Ramos (cell line): ENCODE results near the gene DACT2.
"Not testable (repeated sequence)": the region's sequence is repeated elsewhere in the genome, so short reads cannot be mapped to it uniquely, and the experiment has no call there.

ENCODE experiments used
- in situ Hi-C: fragments of 300-500 bp; cut with MboI; formaldehyde crosslinking; loops from one replicate; pipeline ENCODE4 v1.14.3; 2022; ENCODE audit warnings: low sequenced_read_pairs; ENCODE audit not compliant: unreplicated experiment

DACT2 gene, protein sequence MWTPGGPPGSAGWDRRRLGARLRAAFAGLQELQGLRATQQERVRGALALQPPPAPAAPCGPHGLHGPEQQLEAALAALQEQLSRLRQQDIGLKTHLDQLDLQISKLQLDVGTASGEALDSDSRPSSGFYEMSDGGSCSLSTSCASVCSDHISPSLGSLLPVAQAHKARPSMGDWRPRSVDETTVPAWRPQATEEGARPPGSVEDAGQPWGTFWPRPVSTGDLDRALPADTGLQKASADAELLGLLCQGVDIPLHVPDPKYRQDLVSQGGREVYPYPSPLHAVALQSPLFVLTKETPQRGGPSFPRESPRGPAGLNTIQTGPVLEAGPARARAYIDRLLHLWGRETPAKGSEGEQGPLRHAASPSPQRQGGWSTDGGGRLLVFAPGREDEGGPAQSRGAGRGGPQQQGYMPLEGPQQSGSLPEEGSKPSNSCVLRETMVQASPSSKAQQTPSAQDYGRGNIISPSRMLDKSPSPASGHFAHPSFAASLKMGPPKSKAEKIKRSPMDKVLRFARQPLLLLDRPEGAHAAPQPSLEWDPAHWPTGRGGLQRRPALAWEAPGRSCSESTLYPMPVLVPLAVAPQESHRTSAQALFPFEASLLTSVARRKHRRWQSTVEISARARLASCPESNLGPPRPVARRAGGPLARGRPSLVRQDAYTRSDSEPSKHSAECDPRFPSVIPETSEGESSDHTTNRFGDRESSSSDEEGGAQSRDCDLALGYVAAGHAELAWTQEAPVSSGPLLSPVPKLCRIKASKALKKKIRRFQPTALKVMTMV

DNA sequence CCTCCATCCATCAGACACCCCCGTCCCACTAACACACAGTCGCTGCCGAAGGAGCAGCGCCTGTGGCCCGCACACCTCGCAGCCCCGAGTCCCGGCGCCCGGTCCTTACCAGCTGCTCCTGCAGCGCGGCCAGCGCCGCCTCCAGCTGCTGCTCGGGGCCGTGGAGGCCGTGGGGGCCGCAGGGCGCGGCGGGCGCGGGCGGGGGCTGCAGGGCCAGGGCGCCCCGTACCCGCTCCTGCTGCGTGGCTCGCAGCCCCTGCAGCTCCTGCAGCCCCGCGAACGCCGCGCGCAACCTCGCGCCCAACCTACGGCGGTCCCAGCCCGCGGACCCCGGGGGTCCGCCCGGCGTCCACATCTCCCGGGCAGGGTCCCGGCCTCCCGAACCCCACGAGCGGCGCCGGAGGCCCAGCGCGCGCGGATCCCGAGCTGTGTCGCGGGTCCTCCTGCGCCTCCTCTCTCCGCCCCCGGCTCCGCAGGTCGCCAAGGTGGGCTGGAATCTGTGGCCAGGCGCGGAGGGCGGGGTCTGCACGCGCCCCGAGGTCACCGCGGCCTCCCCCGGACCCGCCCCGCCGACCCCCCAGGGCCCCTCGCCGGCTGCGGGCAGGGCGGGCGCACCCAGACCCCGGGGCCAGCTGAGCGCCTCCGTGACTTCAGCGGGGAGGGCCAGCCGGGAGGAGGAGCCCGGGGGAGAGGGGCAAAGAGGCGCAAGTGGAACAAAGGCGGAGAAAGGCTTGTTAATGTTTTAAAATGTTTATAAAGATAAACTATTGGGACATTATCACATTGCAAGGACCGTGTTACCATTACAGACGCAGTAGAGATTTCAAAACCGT, at the start of gene DACT2:
Gene DACT2 (minus strand): TSS at position 499 of the 833 bp plus-strand sequence. CDS start 144 bp downstream, at position 355.
- in situ Hi-C loops: no loop called here

DNA sequence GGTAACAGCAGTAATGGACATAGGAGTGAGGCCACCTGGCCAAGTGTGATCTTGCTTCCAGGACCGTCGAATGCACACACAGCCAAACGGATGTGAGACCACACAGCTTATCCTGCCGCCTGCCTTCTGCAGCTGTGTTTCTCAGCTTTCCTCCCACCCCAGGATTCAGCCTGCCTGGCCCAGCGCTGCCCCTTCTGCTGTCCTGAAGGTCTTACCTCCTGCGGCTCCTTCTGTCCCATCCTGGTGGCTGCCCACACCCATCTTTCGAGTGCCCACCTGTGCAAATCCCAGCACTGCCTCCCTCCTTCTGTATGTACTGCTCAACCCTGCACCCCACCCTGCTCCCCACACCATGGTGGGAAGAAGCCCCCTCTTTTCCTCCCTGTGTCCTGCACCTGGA, 49.4 kb upstream of the DACT2 start:
- in situ Hi-C loops: no loop called here

DNA sequence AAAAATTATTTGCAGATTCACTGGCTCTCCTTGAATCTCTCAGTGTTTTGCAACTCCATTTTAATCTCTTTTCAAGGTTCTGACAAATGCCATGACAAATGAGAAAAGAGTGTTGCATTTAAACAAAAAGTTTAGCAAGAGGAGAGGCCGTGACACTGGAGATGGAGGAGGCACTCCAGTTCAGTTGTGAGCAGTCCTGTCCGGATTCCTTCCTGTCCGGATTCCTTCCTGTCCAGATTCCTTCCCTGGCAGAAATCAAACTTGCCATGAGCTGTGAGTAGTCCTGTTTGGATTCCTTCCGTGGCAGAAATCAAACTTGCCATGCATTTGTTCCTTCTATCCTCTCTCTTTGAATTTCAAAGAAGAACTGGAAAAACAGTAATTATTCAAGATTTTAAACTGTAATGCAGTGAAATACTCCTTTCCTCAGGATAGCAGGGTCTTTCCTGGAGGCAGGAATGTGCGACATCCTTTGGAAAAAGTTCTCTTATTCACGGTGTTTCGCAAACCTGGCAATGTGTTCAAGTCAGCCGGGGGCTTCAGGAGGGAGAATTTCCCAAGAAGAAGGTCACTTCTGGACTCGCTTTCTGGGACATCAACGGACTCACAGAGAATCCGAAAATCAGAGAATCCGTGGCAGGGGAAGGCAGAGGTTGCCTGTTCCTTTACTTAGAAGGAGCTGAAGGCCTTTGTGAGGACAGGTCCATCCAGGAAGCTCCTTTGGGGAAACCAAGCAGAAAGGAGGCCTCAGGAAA, 48.7 kb upstream of the DACT2 start:
- in situ Hi-C loops: no loop called here

DNA sequence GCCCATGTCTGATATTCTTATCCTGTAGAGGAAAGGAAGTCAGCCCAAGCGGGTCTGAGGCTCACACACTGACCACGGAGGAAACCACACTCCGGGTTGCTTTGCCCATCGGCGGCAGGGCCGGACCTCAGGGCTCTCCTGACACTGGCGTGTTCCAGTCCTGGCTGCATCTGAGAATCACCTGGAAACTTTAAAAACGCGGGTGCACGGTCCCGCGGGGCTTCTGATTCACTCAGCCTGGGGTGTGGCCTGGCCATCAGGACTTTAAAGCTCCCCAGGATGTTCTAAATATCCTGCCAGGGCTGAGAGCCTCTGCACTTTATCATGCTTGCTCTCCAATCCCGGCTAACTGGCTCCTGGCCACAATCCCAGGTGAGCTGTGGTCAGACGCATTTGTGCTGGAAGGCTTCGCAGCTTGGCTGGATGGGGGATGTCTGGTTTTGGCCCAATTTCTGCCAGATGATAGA, 47.7 kb upstream of the DACT2 start:
- in situ Hi-C loops: no loop called here

DNA sequence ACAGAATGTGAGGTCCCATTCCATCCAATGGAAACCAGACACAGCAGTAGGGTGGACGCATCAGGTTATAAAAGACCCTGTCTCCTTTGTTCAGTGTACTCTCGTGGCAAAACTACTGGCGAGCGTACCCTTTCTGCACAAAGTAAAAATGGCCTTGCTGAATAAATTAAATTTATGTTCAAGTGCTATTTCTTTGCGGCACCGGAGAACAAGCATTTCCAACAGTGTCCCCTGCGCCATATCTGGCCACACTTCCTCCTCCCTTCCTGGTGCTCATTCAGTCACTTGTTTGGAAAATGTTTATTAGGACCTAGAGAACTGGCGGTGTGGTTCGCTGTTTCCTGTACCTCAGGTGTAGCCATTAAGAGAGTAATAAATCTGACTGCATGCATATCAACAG, 46.9 kb upstream of the DACT2 start:
- in situ Hi-C loops: no loop called here

DNA sequence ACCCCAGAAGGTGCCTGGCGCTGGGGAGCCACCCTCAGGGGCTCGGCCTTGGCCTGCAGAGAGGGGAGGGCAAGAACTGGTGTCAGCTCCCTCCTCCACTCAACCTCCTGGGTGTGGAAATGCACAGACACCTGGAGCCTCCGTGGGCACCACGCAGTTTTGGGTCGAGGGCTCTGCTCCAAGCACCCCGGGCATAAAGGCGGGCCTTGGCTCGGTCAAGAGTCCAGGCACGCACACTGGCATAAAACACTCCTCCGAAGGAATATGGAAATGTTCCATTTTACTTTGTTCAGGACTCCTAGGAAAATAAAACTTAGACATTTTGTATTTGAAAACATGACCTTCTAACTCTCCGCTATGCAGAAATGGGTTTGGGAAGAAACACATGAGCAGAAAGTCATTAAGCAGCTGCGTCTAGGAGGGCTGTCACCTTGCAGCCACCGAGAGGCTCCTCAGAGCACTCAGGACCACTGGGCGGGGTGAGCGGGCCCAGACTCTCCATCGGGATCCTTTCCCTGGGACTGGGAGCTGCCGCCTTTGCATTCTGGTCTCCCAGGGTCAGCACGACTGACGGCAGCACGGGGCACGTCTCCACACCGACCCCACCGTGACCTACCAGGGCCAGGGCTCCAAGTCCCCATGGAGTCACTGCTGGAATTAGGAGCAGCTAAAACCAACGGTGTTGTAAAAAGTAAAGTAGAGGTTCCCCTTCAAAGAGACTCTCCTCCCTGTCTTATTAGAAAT, 46.0 kb upstream of the DACT2 start:
- in situ Hi-C loops: no loop called here

DNA sequence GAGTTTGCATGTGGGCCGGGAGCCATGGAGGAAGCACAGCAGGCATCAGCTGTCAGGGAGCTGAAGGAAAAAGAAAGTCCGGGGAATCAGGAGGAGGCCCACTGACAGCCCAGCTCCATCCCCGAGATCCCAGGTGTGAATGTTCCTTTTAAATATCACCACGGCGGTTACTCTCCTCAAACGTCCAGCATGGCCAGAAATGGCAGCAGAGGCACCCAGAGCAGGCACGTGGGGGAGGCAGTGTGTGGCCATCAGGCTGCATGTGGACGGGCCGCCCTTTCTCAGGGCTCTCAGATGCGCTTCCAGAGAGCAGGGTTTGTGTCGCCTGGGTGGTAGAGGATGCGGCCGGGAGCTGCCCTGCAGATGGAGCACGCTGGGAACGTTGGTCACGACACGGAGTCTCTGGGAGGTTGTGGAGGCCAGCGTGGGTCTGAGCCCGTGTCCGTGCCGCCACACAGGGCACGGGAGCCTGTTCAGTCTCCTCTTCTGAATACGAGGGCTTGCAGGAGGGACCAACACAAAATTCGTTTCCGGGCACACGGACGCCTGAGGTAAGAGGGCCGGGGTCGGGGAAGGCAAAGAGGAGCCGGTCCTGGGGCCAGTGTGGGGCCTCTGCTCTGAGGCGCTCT, 45.3 kb upstream of the DACT2 start:
- in situ Hi-C loops: no loop called here

DNA sequence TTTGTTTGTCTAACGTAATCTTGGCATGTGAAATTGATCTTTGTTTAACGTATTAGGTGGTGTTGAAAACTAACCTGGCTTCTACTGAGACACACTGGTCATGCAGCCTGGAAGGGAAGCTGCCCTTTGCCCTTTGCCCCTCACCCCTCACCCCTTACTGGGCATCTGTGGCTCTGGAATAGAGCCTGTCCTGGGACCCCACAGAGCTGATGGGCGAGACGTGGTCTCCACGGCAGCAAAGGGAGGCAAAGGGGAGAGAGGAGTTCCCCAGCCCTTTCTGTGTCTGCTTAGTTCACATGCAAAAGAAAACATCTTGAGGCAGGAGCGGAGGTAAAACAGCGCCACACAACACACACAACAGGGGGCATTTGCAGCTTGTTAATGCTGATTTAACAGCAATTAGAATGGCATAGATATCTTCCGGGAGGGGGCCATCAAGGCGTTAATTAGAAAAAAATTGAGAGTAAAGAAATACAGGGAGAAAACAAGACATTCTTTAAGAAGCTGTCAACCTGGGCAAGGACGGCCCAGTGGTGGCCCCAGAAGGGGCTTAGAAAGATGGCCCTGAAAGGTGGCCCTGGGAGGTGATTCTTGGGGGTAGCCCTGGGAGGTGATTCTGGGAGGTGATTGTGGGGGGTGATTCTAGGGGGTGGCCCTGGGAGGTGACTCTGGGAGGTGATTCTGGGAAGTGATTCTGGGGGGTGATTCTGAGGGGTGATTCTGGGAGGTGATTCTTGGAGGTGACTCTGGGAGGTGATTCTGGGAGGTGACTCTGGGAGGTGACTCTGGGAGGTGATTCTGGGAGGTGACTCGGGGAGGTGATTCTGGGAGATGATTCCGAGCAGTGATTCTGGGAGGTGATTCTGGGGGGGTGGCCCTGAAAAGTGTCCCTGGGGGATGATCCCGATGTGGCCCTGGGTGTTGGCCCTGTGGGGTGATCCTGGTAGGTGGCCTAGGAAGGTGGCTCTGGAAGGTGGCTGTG, 44.5 kb upstream of the DACT2 start:
- in situ Hi-C loops: no loop called here

DNA sequence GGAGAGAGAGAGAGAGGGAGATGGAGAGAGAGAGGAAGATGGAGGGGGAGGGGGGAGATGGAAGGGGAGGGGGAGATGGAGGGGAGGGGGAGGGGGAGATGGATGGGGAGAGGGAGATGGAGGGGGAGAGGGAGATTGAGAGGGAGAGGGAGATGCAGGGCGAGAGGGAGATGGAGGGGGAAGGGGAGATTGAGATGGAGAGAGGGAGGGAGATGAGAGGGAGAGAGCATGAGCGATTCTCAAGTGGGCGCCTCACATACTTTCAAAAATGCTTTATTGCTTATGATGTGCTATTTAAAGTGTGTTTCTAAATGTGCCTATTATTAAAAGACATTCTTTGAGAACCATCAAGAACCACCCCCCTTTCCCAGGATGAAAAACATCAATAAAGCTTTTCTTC, 43.7 kb upstream of the DACT2 start:
- in situ Hi-C loops: no loop called here

DNA sequence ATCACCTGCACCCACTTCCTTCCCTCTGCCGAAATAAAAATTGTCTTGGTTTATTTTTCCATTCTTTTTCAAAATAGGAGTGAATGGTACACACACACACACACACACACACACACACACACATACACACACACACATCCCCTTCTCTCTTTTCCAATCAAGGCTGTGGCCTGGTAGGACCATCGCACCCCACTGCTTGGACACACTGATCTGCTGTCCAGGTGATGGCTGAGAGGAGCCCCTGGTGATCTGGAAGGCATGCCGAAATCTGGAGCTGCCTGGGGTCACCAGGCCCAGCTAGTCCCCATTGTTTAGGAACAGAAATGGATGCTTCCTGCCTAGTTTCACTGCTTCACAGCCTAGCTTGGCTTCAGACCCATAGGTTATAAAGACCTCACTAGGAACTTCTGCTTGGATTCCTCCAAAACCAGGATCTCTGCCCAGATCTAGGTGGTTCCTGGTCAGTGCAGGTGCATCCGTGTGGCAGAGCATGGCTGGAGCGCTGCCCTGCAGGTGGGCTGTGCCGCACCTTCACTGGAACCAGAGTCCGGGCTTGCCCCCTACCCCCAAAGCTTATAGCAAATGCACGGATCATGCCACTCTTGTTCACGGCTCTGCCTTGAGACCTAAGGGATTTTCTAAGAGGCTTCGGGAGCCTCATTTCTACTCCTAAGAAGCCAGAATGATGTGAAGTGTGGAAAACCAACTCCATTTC, 42.9 kb upstream of the DACT2 start:
- in situ Hi-C loops: no loop called here

DNA sequence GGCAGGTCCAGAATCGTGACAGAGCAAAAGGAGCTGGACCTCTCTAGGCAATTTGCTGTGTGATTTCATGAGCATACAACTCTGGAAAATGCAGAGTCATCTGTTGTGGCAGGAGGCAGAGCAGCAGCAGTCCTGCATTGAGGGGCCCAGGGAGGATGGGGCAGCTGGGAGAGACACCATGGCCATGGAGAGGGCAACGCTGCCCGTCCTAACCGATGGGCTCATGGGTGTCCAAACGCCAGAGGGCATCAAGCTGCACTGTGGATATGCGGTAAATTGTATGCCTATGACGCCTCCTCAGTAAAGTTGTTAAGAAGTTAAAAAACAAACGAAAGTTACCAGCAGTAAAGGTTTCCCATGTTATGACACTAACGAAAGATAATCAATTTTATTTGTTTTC, 42.2 kb upstream of the DACT2 start:
- in situ Hi-C loops: no loop called here

DNA sequence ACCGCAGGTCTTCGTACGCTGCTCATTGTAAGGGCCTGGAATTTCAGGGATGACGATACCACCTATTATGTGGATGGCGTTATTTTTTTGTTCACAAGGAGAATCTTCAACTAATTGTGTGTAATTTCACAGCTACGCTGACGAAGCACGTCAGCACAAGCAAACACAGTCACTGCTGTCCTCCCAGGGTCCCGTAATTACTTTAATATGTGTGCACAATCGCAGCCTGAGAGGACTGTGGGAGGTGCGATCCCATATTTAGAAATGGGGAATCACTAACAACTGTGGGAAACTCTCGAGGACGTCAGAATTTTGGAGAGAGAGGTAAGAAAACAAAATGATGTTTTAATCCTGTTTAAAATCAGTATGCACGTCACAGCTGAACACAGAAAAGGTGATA, 40.2 kb upstream of the DACT2 start:
- in situ Hi-C loops: no loop called here

DNA sequence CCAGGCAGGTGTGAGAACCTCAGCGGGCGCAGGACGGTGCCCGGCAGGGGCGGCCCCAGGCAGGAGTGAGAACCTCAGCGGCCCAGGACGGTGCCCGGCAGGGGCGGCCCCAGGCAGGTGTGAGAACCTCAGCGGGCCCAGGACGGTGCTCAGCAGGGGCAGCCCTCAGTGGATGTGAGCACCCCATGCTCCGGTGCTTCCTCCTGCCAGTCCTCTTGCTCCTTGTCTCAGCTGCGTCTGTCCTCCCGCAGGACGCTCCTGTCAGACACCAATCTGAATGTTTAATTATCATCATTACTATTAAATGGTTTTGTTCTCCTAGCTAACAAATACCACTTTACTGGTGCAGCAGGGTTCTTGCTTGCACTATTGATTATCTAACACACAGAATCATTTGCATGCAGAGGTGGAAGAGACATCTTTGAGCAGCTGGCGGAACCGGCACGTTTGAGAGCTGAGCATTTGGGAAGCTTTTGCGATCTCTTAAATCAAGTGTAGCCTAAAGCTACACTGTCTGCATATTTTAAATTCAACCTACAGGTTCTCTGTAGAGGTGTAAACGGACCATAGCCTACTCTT, 39.4 kb upstream of the DACT2 start:
- in situ Hi-C loops: no loop called here

DNA sequence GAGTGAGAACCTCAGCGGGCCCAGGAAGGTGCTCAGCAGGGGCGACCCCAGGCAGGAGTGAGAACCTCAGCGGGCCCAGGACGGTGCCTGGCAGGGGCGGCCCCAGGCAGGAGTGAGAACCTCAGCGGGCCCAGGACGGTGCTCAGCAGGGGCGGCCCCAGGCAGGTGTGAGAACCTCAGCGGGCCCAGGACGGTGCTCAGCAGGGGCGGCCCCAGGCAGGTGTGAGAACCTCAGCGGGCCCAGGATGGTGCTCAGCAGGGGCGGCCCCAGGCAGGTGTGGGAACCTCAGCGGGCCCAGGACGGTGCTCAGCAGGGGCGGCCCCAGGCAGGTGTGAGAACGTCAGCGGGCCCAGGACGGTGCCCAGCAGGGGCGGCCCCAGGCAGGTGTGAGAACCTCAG, 37.3 kb upstream of the DACT2 start:
- in situ Hi-C loops: not testable (repeated sequence)

DNA sequence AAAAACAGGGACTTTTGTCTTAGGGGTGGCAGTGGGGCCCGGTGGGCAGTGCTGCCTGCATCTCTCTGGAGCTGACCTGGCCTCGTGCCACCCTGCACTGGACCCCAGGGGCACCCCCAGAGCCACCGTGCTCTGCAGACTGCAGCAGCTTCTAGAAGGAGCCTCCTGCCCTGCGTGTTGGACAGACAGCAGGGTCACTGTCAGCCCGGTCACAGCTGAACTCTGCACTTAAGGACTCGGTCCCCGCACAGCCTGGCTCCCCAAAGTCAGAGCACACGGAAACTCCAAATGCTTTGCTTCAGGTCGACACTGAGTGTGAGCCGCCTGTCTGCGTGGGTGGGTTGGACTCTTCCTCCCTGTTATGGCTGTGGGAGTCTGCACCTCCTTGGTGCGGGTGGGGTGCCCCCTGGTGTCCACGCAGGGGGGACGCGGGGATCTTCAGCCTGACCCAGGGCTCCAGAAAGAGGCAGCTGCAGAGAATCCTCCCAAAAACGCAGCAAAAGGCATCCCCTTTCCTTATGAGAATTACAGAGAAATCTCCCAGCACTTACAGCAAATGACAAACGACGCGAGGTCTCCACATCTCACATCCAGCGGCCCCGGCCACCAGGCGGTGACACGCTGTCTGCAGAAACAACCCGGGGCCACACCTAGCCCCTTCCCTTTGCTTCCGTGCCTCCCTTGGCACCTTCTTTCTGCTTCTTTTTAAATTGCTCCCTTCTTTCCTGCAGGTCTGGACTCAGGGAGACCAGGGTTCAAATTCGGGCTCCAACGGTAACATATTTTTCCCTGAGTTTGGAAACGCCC, 36.3 kb upstream of the DACT2 start:
- in situ Hi-C loops: no loop called here

DNA sequence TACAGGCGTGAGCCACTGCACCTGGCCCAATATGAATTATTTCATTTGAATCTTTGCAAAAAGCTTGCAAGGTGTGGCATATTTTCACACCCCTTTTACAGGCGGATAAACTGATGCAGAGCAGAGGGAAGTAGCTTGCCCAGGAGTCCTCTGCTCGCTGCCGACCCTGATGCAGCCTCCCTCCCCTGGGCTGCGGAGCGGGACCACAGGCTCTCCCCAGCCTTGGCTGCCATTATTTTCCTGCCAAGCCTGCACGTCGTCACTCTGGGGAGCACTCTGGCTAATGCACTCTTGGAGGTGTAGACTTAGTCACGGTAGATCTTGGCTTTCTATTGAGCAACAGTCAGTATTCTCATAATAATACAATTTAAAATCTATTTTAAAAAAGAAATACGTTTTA, 34.8 kb upstream of the DACT2 start:
- in situ Hi-C loops: no loop called here
